Spleen (tissue), 11 donors: ENCODE measurements around the gene FSTL5. TPM values are rescaled to one million over a fixed set of nuclear protein-coding genes. Genes with fewer than 3 reads are reported as not detected.

Experiments
- DNase-seq: peaks from one replicate; pipeline ENCODE4 v3.0.0-alpha.2; 2020
- H3K27ac ChIP-seq, 8 donors: fragments of 200-600 bp; sonication (generic) in 7 of 8; 1 replicate in 4 of 8; 2 replicates in 4 of 8; pipeline versions ENCODE4 v1.5.0 to v1.8.0; 2016 to 2021; ENCODE audit warnings: inconsistent platforms in 4 of 8, mild to moderate bottlenecking in 4 of 8, moderate library complexity in 1 of 8
- H3K27me3 ChIP-seq, 7 donors: fragments of 200-600 bp; sonication (generic) in 6 of 7; replicated peaks in 1 of 7; 1 replicate in 4 of 7; 2 replicates in 3 of 7; pipeline versions ENCODE4 v1.5.0 to v1.8.0; 2016 to 2021; ENCODE audit warnings: inconsistent platforms in 3 of 7, mild to moderate bottlenecking in 1 of 7
- H3K36me3 ChIP-seq, 6 donors: fragments of 200-600 bp; sonication (generic) in 5 of 6; 1 replicate in 4 of 6; 2 replicates in 2 of 6; pipeline versions ENCODE4 v1.5.0 to v1.8.0; 2016 to 2021; ENCODE audit warnings: inconsistent platforms in 2 of 6
- H3K4me1 ChIP-seq, 6 donors: fragments of 200-600 bp; sonication (generic) in 5 of 6; 1 replicate in 3 of 6; 2 replicates in 3 of 6; pipeline versions ENCODE4 v1.5.0 to v1.8.0; 2016 to 2021; ENCODE audit warnings: inconsistent platforms in 3 of 6
- H3K4me3 ChIP-seq, 8 donors: fragments of 200-600 bp; sonication (generic) in 7 of 8; 1 replicate in 4 of 8; 2 replicates in 4 of 8; pipeline versions ENCODE4 v1.5.0 to v1.8.0; 2016 to 2021; ENCODE audit warnings: inconsistent platforms in 4 of 8, mild to moderate bottlenecking in 4 of 8, moderate library complexity in 2 of 8
- H3K9me3 ChIP-seq, 8 donors: fragments of 200-600 bp; sonication (generic) in 7 of 8; 1 replicate in 4 of 8; 2 replicates in 4 of 8; pipeline versions ENCODE4 v1.5.0 to v1.8.0; 2016 to 2021; ENCODE audit warnings: inconsistent platforms in 4 of 8
- POLR2A ChIP-seq, 3 donors: fragments of 450-650 bp; IDR thresholded peaks; one replicate each; pipeline ENCODE4 v1.5.1; 2017; ENCODE audit warnings: antibody characterized with exemption in 3 of 3, mild to moderate bottlenecking in 1 of 3
- POLR2AphosphoS5 ChIP-seq, 3 donors: sonication (generic); formaldehyde crosslinking; IDR thresholded peaks; one replicate each; pipeline ENCODE4 v1.5.1; 2017; ENCODE audit warnings: antibody characterized with exemption in 3 of 3
- WGBS, 5 donors: extraction: QIAGEN DNeasy Blood & Tissue Kit in 3 of 5; methylation state at CpG; one replicate each; pipeline versions ENCODE4 v1.1.5 to v1.1.7; 2013 to 2018; 5-methylcytosine and 5-hydroxymethylcytosine counted together
- intact Hi-C: fragments of 100-400 bp; cut with DNase I; formaldehyde crosslinking; loops from one replicate; pipeline ENCODE4 v1.15.0; 2023; ENCODE audit warnings: low total_unique reads
- polyA plus RNA-seq, 3 donors: library from polyadenylated mRNA; stranded (reverse); fragments of 200-250 nt; gene quantifications; one replicate each; pipeline ENCODE4 v1.2.1, GENCODE V29; 2013
- total RNA-seq, 7 donors: library from RNA; depleted of rRNA in 3 of 7; stranded (reverse); fragments of >200 nt in 3 of 7; fragmentation: NEBNext Ultra II Directional in 4 of 7; extraction: Animal tissue kit (Norgen Biotek cat#: 25700) in 4 of 7; gene quantifications; one replicate each; pipeline versions ENCODE4 v1.1.0 to v1.2.1, GENCODE V29; 2016 to 2021
- TF ChIP-seq, protein P1 (sequence below), 11 experiments: fragments of 200-600 bp in 7 of 11; fragments of 450-650 bp in 4 of 11; sonication (generic) in 4 of 11; IDR thresholded peaks in 8 of 11; conservative IDR thresholded peaks in 3 of 11; 1 replicate in 7 of 11; 2 replicates in 4 of 11; pipeline versions ENCODE4 v1.4.0 to v1.8.0; 2016 to 2021; ENCODE audit warnings: antibody characterized with exemption in 11 of 11, inconsistent platforms in 4 of 11, mild to moderate bottlenecking in 1 of 11
- donor health status: healthy with polysubstance abuse.
- donor health status: DM: no; HTN: no; CAD: no; lungs with moderate emphysema.
- donor health status: DM: no; HTN: no; CAD: no.
- donor health status: Bipolar disorder and iron deficiency.
- donor health status: healthy.
- donor health status: DM: no; HTN: no; CAD: no.
- donor health status: DM: yes; HTN: yes; CAD: no.

FSTL5 gene
- total and polyA plus RNA-seq, 10 donors, result 0.02 TPM; not detected in 9

- H3K4me3 ChIP-seq, result no peak overlapping the region
- DNase-seq, result no peak
- TF ChIP-seq POLR2AphosphoS5 (IDR thresholded peaks at IDR 0.05) (no peak), POLR2A (IDR thresholded peaks at IDR 0.05) (no peak)
- TF ChIP-seq, protein P1, sequence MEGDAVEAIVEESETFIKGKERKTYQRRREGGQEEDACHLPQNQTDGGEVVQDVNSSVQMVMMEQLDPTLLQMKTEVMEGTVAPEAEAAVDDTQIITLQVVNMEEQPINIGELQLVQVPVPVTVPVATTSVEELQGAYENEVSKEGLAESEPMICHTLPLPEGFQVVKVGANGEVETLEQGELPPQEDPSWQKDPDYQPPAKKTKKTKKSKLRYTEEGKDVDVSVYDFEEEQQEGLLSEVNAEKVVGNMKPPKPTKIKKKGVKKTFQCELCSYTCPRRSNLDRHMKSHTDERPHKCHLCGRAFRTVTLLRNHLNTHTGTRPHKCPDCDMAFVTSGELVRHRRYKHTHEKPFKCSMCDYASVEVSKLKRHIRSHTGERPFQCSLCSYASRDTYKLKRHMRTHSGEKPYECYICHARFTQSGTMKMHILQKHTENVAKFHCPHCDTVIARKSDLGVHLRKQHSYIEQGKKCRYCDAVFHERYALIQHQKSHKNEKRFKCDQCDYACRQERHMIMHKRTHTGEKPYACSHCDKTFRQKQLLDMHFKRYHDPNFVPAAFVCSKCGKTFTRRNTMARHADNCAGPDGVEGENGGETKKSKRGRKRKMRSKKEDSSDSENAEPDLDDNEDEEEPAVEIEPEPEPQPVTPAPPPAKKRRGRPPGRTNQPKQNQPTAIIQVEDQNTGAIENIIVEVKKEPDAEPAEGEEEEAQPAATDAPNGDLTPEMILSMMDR (IDR thresholded peaks at IDR 0.05 in 8 of 11, conservative IDR thresholded peaks at IDR 0.05 in 3 of 11), result no peak
- H3K27ac ChIP-seq, result no peak overlapping the region
- 30 to 80% (median 44%) methylated on average over 1 of the region's 1 CpG for WGBS, 5 donors
- no peaks in the 10 kb centered on the region for H3K9me3 ChIP-seq
- no peaks in the 10 kb centered on the region for H3K4me1 ChIP-seq
- no peaks in the 10 kb centered on the region for H3K27me3 ChIP-seq
- intact Hi-C loops, result no loop called here
- H3K36me3 ChIP-seq, result no peaks in the 10 kb centered on the region
Measured at GRCh38 chr4:161457311-161457710, 706.5 kb downstream of the FSTL5 start.

- TF ChIP-seq POLR2A (IDR thresholded peaks at IDR 0.05) (no peak), POLR2AphosphoS5 (IDR thresholded peaks at IDR 0.05) (no peak)
- TF ChIP-seq, protein P1 (IDR thresholded peaks at IDR 0.05 in 8 of 11, conservative IDR thresholded peaks at IDR 0.05 in 3 of 11), result no peak
- intact Hi-C loops, result no loop called here
- no peak for DNase-seq
- WGBS, 5 donors, result 82 to 91% (median 88%) methylated on average over 2 of the region's 2 CpGs
- no peaks in the 10 kb centered on the region for H3K36me3 ChIP-seq
- no peak overlapping the region for H3K27ac ChIP-seq
- H3K27me3 ChIP-seq, result no peaks in the 10 kb centered on the region
- H3K4me1 ChIP-seq, result no peaks in the 10 kb centered on the region
- H3K9me3 ChIP-seq, result no peaks in the 10 kb centered on the region
- H3K4me3 ChIP-seq, result no peak overlapping the region
Measured at GRCh38 chr4:161454860-161455259, 708.9 kb downstream of the FSTL5 start.

GRCh38 chr4:161448550-161449180, 715.1 kb downstream of the FSTL5 start:
- no peak for DNase-seq
- H3K27me3 ChIP-seq, result no peaks in the 10 kb centered on the region
- intact Hi-C loops, result no loop called here
- no peak overlapping the region for H3K4me3 ChIP-seq
- 53 to 78% (median 64%) methylated on average over 5 of the region's 5 CpGs for WGBS, 5 donors
- no peaks in the 10 kb centered on the region for H3K4me1 ChIP-seq
- TF ChIP-seq POLR2A (IDR thresholded peaks at IDR 0.05) (no peak), POLR2AphosphoS5 (IDR thresholded peaks at IDR 0.05) (no peak)
- TF ChIP-seq, protein P1 (IDR thresholded peaks at IDR 0.05 in 8 of 11, conservative IDR thresholded peaks at IDR 0.05 in 3 of 11), result no peak
- no peaks in the 10 kb centered on the region for H3K36me3 ChIP-seq
- no peak overlapping the region for H3K27ac ChIP-seq
- no peaks in the 10 kb centered on the region for H3K9me3 ChIP-seq

DNA sequence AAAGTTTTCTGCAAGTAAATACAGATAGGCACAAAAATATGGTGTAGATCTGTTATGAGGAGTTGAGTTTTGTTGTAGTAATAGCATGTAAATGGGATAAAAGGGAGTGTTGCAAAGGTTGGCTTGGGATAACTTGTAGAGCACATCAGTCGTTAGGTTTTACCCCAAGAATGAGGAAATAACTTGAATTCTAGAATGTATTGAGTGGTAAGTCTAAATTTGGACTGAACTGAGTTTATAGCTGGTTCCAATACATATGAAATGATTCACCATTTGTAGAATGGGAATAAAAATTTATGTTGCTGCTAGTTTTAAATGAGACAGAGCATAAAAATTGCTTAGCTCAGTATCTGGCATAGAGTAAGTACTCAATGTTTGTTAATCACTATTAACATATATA, 719.2 kb downstream of the FSTL5 start:
- Histone ChIP-seq H3K9me3 (no peaks in the 10 kb centered on the region), H3K27me3 (no peaks in the 10 kb centered on the region), H3K4me1 (no peaks in the 10 kb centered on the region), H3K36me3 (no peaks in the 10 kb centered on the region), H3K4me3 (no peak overlapping the region), H3K27ac (no peak overlapping the region)
- DNase-seq, result no peak
- WGBS, 5 donors, result 39 to 60% (median 56%) methylated on average over 1 of the region's 1 CpG
- TF ChIP-seq POLR2AphosphoS5 (IDR thresholded peaks at IDR 0.05) (no peak), POLR2A (IDR thresholded peaks at IDR 0.05) (no peak)
- TF ChIP-seq, protein P1 (IDR thresholded peaks at IDR 0.05 in 8 of 11, conservative IDR thresholded peaks at IDR 0.05 in 3 of 11), result no peak
- intact Hi-C loops, result no loop called here
